GM18858 (cell line): ENCODE results near the gene FAM83D.

Experiments
- ATAC-seq: cut with Tn5 transposase; IDR thresholded peaks from one replicate; pipeline ENCODE4 v1.9.1; 2021; ENCODE audit not compliant: unreplicated experiment

Gene FAM83D

DNA sequence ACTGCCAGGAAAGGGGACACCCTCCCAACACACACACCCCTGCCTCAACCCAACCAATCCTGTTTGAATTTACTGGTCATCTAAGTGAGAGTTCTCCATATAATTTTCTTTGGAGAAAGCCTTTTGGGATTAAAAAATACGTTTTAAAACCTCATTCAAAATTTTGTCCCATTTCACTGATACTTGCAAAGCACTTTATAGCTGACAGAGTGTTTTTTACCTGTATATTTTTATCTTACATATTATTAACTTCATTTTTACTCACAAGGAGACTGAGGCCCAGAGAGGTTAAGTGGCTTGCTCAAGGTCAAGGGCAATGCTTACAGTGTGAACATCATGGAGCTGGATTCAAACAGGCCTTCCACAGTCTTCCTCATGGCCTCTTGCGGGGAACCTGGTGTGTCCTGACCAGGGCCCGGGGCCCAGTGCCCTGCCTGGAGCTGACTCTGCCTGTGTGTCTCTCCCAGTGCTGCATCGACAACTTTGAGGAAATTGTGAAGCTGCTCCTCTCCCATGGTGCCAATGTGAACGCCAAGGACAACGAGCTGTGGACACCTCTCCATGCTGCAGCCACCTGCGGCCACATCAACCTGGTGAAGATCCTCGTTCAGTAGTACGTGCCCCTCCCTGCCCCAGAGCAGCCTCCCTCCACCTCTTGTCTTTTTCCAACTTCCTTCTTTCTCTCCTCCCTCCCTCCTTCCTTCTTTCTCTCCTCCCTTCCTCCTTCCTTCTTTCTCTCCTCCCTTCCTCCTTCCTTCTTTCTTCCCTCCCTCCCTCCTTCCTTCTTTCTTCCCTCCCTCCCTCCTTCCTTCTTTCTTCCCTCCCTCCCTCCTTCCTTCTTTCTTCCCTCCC, 30.9 kb upstream of the FAM83D start:
- ATAC-seq, result no peak

DNA sequence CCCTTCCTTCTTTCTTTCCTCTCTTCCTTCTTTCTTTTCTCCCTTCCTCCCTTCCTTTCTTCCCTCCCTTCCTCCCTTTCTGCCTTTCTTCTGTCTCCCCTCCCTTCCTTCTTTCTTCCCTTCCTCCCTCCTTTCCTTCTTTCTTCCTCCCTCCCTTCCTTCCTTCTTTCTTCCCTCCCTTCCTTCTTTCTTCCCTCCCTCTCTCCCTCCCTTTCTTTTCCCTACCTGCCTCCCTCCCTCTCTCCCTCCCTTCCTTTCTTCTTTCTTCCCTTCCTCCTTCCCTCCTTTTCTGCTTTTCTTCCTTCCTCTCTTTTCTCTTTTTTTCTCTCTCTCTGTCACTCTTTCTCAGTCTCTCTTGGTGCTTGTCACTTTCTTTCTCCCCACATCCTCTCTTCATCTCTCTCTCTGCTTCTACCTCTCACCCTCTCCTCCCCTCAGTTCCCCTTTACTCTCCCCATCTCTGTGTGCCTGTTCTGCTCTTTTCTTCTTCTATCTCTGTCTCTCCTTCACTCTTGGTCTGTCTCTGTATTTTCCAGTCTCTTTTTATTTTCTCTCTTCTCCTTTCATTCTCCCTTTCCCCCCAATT, 30.1 kb upstream of the FAM83D start:
- no peak for ATAC-seq

DNA sequence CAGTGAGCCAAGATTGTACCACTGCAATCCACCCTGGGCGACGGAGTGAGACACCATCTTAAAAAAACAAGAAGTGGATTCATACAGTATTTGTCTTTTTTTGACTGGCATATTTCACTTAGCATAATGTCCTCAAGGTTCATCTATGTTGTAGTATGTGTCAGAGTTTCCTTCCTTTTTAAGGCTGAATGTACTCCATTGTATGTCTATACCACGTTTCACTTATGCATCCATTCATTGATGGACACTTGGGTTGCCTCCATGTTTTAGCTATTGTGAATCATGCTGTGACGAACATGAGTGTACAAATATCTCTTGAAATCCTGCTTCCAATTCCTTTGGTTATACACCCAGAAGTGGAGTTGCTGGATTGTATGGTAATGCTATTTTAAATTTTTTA, 28.9 kb upstream of the FAM83D start:
- ATAC-seq, result no peak

DNA sequence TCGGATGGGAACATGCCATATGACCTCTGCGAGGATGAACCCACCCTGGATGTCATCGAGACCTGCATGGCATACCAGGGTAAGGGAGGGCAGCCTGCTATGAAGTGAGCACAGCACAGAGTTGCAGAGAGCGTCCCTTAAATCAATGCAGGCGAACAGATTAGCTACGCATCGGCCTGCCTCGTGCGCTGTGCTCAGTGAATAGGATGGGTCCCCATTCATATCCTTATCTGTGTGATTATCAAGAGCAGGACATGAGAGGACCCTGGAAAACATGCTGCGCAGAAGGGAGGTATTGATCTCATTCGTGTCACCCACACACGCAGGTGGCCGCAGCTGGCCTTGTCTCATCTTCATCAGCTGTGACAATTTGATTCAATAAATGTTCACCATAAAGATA, 25.6 kb upstream of the FAM83D start:
- ATAC-seq, result no peak

DNA sequence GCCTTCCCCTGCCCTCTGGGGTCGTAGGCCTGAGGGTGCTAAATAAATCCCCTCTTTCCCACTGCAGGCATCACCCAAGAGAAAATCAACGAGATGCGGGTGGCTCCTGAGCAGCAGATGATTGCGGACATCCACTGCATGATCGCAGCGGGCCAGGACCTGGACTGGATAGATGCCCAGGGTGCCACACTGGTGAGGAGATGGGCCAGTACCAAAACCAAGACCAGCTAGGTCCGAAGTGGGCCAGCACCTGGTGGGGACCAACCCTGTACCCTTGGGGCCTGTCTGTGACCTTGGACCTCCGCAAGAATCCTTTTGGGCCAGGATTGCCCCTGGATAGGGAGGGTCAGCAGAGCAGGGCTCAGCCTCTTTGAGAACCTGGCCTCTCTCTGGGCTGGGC, 23.6 kb upstream of the FAM83D start:
- no peak for ATAC-seq

DNA sequence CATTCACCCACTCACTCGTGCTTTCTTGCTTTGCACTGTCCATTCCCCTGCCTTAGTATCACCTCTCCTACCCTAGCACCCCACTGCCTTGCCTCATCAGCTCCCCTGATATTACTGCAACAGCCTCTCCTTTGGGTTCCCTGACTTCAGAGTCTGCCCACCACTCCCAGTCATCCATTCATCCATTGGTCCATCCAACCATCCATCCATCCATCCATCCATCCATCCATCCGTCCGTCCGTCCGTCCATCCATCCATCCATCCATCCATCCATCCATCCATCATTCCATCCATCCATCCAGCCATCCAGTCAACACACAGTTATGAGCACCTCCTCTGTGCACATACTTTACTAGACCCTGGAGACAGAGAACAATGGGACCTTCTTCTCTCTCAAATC, 22.9 kb upstream of the FAM83D start:
- ATAC-seq, result no peak

DNA sequence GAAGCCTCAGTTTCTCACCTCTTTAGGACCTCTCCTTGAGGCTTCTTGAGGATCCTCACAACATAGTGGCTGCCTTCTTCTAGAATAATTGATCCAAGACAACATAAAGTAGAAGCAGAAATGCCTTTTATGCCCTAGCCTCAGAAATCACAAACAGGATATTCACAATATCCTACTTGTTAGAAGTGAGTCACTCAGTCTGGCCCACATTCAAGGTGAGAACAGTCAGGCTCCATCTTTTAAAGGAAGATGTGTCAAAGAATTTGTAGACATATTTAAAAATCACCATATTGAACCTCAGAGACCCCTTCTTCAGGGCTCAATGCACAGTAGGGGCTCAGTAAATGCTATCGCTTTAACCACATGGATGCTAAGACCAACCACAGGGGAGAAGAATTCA, 20.8 kb upstream of the FAM83D start:
- no peak for ATAC-seq

DNA sequence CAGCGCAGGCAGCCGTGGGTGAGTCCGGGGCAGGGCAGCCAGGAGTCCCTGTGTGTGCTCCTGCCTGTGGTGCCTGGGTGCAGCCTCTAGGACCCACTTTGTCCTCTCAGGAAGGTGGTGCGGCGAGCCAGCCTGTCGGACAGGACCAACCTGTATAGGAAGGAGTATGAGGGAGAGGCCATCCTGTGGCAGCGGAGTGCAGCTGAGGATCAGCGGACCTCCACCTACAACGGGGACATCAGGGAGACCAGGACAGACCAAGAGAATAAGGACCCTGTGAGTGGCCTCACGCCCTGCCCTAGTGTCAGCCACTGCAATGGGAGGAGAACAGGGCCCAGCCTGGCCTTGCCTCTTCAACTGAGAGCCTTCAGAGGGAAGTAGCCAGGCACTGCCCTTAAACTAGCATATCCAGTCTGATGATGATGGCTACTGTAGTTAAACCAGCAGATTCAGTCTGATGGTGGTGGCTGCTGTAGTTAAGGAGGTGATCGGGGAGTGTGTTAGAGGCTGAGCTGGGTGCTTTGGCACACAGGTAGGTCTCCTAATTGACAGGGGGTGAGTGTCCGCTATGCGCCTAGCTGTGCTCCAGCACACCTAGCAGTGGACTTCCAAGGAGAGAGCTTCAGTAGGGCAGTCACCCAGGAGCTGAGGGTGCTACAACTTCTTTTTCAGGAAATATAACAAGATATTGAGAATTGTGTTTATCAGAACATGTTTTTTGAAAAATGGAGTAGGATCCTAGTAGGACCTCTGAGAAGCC, 18.1 kb upstream of the FAM83D start:
- ATAC-seq, result no peak

DNA sequence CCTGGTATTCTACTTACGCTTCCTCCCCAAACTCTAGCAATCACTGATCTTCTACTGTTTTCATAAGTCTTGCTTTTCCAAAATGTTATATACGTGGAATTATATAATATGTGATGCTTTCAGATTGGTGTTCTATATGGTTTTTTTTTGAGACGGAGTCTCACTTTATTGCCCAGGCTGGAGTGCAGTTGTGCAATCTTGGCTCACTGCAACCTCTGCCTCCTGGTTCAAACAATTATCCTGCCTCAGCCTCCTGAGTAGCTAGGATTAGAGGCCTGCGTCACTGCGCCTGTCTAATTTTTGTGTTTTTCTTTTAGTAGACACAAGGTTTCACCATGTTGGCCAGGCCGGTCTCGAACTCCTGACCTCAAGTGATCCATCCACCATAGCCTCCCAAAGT, 10.9 kb upstream of the FAM83D start:
- no peak for ATAC-seq

DNA sequence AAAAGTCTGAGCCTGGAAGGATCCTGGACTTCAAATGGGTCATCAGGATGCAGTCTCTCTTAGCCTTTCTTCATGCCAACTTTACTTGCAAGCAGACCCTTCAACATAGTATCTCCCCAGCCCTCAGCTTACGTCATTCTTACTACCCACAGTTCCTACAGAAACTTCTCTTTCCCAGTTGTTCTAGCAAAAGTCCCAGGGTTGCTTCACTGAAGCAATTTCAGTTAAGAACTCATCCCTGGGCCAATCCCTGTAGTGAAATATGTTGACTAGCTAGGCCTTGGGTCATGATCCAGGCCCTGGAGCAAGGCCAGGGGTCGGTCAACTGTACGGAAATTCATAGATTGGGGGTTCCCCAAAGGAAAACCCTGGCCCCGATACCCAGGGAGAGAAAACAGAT, 8.6 kb upstream of the FAM83D start:
- ATAC-seq, result no peak

DNA sequence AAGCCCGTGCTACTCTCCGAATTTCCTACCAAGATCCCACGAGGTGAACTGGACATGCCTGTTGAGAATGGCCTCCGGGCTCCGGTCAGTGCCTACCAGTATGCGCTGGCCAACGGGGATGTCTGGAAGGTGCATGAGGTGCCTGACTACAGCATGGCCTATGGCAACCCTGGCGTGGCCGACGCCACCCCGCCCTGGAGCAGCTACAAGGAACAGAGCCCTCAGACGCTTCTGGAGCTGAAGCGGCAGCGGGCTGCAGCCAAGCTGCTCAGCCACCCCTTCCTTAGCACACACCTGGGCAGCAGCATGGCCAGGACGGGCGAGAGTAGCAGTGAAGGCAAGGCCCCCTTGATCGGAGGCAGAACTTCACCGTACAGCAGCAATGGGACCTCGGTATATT, 8.0 kb upstream of the FAM83D start:
- no peak for ATAC-seq

DNA sequence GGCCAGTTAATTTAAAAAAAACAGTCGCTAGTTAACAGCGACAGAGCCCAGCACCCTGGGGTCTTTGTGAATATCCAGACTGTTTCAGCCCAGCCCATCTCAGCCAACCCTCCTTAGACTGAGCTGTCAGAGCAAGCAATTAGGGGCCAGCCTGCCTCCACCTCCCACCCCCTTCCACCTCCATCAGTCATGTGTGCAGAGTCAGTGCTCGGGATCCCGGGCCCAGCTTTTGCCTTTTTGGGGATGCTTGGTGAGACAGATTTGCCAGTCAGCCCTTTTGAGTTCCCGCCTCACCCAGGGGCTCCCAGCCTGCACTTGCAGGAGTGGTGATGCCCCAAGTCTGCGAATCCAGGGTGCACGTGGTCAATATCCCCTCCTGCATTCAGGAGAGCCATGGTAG, 6.5 kb upstream of the FAM83D start:
- ATAC-seq, result no peak

DNA sequence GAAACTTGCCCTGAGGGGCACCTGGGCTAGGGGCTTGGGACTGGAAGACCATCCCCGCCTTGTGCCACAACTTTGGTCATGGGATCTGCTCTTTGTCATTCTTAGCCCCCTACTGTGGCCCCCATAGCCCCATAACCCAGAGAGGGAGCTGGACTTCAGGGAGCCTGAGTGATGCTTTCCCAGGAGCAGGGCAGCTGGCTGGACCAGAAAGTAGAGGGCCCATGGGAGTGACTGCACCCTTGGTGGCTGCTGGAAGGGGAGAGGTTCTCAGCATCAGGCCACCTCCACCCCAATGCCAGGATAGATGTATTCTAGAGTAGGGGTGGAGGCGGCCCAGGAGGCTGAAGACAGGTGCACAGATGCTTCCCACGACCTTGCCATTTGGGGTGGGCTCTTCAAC, 5.8 kb upstream of the FAM83D start:
- ATAC-seq, result no peak

DNA sequence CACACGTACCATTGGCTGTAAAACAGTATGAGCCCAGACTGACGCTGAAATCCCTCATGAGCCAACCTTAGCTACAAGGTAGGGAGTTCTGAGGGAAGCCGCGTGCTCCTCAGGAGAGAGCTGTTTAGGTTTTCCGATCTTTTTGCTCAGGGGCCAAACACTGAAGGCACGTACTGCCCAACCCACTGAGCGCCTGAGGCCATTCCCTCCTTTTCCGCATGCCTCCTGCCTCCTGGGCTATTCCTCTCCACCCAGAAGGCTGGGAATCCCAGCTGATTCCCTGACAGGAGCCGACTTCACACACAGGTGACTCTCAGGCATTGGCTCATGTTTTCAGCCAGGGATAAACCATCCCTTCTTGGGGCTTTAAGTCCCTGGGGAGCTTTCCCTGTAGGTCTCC, 5.4 kb upstream of the FAM83D start:
- ATAC-seq, result no peak

DNA sequence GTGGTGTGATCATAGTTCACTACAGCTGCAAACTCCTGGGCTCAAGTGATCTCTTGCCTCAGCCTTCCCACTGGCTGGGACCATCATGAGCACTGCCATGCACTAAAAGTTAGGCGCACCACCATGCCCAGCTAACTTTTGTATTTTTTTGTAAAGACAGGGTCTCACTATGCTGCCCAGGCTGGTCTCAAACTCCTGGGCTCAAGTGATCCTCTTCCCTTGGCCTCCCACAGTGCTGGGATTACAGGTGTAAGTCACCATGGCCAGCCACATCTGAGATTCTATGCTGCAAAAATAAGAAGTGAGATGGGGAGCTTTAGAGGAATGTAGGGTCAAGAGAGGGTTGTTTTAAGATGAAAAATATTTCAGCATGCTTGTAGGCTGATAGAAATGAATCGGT, 1.5 kb upstream of the FAM83D start:
- no peak for ATAC-seq

DNA sequence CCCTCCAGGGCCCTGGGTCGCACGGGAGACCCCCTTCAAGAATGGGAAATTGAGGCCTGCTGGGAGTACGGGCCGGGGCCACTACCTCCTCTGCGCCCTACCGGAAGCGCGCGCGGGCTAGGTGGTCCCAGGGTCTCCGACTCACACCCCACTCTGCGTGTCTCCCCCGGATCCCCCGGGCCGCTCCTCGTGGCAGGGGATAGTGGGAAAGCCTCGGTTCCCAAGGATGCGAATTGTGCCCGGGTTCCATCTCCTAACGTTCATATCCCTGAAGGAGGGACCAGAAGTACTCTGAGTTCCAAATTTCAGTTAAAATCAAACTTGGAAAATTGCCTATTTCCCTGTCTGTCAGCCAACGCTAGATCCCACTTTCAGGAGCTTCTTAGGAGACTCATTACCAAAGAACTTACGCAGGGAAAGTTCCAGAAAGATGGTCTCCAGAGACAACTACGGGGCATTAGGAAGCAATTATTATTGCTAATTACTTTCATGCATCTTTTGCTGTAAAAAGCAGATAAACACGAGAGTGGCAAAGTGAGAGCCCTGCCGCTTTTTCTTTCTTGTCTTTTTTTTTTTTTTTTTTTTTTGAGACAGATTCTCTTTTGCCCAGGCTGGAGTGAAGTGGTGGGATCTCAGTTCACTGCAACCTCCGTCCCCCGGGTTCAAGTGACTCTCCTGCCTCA, 858 bp downstream of the FAM83D start:
- ATAC-seq, result no peak

DNA sequence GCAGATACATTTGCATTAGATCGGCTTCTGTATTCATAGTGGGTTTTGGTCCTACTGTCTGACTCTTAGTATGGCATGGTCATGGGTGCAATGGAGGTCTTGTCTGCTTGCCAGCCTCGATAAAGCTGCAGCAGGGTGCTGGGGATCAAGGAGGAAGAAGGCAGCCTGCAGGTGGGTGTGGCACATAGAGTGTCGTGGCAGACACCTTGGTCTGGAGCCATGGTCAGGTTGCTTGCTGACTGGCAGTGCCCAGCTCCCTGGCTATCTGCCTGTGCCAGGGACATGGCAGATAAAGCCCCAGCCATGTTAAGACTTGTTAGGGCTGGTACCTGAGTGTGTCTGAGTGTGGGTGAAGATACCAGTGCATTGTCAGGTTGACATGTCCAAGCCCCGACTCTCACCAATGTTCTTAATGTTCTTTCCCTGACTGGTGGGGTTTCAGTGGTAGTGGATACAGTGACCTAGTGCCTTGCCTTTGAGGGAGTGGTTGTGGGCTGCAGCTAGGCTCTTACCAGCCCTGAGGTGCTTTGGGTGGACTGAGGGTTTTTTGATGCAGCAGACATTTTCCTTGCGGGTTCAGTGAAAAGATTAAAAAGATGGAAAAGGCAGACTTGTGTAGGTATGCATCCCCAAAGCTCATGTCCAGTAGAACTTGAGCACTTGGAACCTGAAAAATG, 1.8 kb downstream of the FAM83D start:
- no peak for ATAC-seq

DNA sequence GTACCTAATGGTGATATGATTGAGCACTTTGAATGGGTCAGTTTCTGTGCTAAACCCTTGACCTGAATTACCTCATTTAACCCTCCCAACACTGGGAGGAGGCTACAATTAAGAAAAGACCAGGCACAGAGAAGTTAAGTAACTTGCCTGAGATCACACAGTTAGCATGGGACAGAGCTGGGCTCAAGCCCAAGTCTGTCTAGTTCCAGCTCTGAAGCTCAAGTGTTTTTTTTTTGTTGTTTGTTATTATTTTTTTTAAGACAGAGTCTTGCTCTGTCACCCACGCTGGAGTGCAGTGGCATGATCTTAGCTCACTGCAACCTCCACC, 4.0 kb downstream of the FAM83D start:
- no peak for ATAC-seq

DNA sequence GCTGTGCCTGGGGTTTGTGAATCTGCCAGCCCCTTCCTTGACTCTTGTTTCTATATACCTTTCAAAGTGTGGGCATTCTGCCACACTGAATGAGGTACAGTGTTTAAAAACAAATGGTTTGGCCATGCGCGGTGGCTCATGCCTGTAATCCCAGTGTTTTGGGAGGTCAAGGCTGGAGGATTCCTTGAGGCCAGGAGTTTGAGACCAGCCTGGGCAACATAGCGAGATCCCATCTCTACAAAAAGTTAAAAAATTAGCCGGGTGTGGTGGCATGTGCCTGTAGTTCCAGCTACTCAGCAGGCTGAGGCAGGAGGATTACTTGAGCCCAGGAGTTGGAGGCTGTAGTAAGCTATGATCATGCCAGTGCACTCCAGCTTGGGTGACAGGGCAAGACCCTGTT, 5.8 kb downstream of the FAM83D start:
- ATAC-seq, result no peak

DNA sequence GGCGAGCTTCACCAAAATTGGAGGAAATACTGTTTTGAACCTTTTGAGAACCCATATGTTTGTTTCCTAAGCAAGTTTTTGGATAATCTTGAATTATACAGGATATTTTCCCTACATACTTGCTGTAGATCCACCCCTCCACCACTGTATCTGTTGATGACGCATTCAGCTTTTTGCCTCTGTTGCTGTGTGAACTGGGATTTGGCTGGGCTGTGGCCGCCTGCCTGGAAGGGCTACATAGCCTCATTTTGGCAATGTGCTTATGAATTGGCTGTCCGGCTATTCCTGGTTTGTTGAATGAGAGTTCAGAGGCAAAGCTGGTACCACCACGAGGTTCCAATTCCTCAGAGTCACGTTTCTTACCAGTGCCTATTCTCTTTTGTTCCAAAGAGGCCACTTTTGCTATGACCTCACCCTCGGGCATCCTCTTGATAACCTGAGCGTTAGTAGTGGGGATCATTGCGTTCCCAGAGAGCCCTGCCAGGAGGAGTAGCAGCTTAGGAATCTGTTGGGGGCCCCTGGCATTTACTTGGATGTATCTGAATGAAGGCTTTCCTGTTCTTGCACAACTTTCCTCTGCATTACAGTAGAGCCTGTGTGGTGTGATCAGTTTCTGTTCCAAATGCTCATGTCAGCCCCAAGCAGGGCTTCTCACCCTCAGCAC, 6.4 kb downstream of the FAM83D start:
- ATAC-seq, result no peak

DNA sequence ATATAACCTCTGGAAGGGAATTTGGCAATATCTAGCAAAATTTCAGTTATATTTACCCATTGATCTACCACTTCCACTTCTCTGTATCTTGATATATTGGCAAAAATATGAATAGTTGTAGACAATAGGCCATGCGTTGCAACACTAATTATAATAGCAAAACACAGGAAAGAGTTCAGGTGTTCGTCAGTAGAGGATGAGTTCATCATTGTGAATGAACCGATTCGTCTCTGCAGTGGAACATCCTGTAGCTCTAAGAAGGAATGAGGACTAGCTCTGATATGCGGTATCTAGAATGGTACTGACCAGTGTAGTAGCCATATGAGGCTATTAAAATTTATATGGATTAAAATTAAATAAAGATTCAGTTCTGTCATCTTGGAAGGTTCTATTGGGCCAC, 8.3 kb downstream of the FAM83D start:
- ATAC-seq, result no peak
